K562 (cell line): ENCODE data around the gene PLEKHH3. TPM values are rescaled to one million over a fixed set of nuclear protein-coding genes. Genes with fewer than 3 reads are reported as not detected.

Experiments
- ARID2 ChIP-seq: fragments of 450-650 bp; IDR thresholded peaks from 2 replicates; pipeline ENCODE4 v1.6.1; 2017; ENCODE audit warnings: antibody characterized with exemption, mild to moderate bottlenecking
- GTF2F1 ChIP-seq: IDR thresholded peaks from 2 replicates; pipeline ENCODE4 v1.6.1; 2011; ENCODE audit warnings: low read depth, low read length, improper control_type of control experiment
- HDGF ChIP-seq: fragments of 450-650 bp; IDR thresholded peaks from 2 replicates; pipeline ENCODE4 v1.6.1; 2016
- JUNB ChIP-seq: fragments of 450-650 bp; formaldehyde crosslinking; conservative IDR thresholded peaks from 2 replicates; pipeline ENCODE4 v1.4.0; 2020; ENCODE audit warnings: mild to moderate bottlenecking
- MTA2 ChIP-seq: fragments of 450-650 bp; IDR thresholded peaks from 2 replicates; pipeline ENCODE4 v1.6.1; 2016; ENCODE audit warnings: low read depth
- PRDM10 ChIP-seq: fragments of 450-650 bp; IDR thresholded peaks from 2 replicates; pipeline ENCODE4 v1.6.1; 2018; ENCODE audit not compliant: partially characterized antibody
- RB1 ChIP-seq: fragments of 450-650 bp; IDR thresholded peaks from 2 replicates; pipeline ENCODE4 v1.6.1; 2017; ENCODE audit warnings: low read depth, mild to moderate bottlenecking
- SAFB2 ChIP-seq: fragments of 200-400 bp; formaldehyde crosslinking; IDR thresholded peaks from 2 replicates; pipeline ENCODE4 v1.6.1; 2018; ENCODE audit warnings: borderline replicate concordance, low read length, low read depth, moderate library complexity; ENCODE audit not compliant: severe bottlenecking
- ZNF316 ChIP-seq: fragments of 450-650 bp; IDR thresholded peaks from 2 replicates; pipeline ENCODE4 v1.6.1; 2016
- ZZZ3 ChIP-seq: fragments of 450-650 bp; IDR thresholded peaks from 2 replicates; pipeline ENCODE4 v1.6.1; 2016; ENCODE audit warnings: antibody characterized with exemption, mild to moderate bottlenecking, moderate library complexity
- polyA plus RNA-seq, 8 experiments: library from polyadenylated mRNA; depleted of rRNA in 4 of 8; stranded (reverse) in 5 of 8; unstranded in 3 of 8; fragments of >200 nt; fragmentation: Nextera tagmentation in 2 of 8; fragmentation: Illumina TruSeq in 1 of 8; extraction: Ambion mirVana in 2 of 8; extraction: Trizol in 1 of 8; gene quantifications; 2 replicates each; pipeline versions ENCODE4 v1.2.1 to v1.2.3, GENCODE V29; 2011 to 2014; ENCODE audit warnings: inconsistent platforms in 1 of 8, missing spikeins in 1 of 8
- total RNA-seq, 7 experiments: library from RNA; depleted of rRNA in 6 of 7; stranded (reverse); fragments of >200 nt in 6 of 7; fragmentation: Illumina TruSeq in 2 of 7; extraction: Trizol in 2 of 7; gene quantifications; 2 replicates each; pipeline versions ENCODE4 v1.2.1 to v1.2.3, GENCODE V29; 2011 to 2021; ENCODE audit warnings: low replicate concordance in 1 of 7
- TF ChIP-seq, protein P1 (sequence below): fragments of 200-800 bp; sonication (Bioruptor generic); IDR thresholded peaks from 2 replicates; pipeline ENCODE4 v1.6.1; 2016; ENCODE audit warnings: missing genetic modification characterization, missing compliant biosample characterization
- TF ChIP-seq, protein P2 (sequence below): fragments of 450-650 bp; conservative IDR thresholded peaks from 2 replicates; pipeline ENCODE4 v1.6.1; 2016; ENCODE audit warnings: missing genetic modification characterization, low read depth, mild to moderate bottlenecking, control low read depth, missing compliant biosample characterization
- TF ChIP-seq, protein P3 (sequence below): IDR thresholded peaks from 3 replicates; pipeline ENCODE4 v1.6.1; 2011; ENCODE audit warnings: borderline replicate concordance, mild to moderate bottlenecking; ENCODE audit not compliant: insufficient read length, insufficient read depth
- TF ChIP-seq, protein P4 (sequence below): sonication (generic); formaldehyde crosslinking; IDR thresholded peaks from 2 replicates; pipeline ENCODE4 v1.8.0; 2022; ENCODE audit warnings: mild to moderate bottlenecking, missing genetic modification reagents

Gene PLEKHH3
- total and polyA plus RNA-seq, 9 of the 15 experiments (the other 6 are each of a cell fraction or from before 2014, with no cell fraction given), result 0.58 to 34.5 (median 5.0) TPM

DNA sequence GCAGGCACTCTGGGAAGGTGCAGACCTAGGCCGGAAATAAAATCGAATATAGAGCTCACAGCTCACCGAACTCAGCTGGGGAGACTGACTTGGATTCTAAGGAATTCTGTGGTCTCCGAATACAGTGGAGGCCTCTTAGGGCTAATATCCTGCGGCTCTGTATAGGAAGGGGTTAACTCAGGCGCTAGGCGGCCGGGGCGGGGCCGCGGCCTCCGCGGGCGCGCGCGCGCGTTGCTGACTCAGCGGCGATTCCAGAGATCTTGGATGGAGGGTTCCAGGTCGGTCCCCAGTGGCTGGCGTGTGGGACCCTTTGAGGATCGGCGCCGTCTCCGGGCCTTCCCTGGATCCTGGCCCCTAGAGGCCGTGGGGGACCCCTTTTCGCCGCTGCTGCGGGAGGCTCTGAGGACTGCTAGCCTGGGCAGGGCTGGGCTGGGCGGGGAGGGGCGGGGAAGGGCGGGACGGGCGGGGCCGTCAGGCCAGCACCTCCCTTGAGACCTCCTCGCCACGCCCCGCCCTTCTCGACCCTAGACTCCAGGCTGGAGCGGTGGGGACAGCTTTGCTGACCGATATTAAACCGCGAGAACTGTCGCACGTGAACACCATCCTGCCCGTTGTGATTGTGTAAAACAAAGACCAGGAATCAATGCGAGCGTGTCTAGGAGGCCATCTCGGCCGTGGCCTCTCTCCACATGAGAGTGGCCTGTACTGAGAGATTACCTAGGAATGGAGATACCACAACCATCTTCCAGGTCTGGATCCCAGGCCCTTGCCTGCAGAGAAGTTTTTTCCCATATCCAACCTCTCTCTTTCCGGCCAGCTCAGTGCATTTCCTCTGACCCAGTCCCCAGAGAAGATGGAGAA is 1.4 kb upstream of the PLEKHH3 start (continued):
- TF ChIP-seq, protein P1, sequence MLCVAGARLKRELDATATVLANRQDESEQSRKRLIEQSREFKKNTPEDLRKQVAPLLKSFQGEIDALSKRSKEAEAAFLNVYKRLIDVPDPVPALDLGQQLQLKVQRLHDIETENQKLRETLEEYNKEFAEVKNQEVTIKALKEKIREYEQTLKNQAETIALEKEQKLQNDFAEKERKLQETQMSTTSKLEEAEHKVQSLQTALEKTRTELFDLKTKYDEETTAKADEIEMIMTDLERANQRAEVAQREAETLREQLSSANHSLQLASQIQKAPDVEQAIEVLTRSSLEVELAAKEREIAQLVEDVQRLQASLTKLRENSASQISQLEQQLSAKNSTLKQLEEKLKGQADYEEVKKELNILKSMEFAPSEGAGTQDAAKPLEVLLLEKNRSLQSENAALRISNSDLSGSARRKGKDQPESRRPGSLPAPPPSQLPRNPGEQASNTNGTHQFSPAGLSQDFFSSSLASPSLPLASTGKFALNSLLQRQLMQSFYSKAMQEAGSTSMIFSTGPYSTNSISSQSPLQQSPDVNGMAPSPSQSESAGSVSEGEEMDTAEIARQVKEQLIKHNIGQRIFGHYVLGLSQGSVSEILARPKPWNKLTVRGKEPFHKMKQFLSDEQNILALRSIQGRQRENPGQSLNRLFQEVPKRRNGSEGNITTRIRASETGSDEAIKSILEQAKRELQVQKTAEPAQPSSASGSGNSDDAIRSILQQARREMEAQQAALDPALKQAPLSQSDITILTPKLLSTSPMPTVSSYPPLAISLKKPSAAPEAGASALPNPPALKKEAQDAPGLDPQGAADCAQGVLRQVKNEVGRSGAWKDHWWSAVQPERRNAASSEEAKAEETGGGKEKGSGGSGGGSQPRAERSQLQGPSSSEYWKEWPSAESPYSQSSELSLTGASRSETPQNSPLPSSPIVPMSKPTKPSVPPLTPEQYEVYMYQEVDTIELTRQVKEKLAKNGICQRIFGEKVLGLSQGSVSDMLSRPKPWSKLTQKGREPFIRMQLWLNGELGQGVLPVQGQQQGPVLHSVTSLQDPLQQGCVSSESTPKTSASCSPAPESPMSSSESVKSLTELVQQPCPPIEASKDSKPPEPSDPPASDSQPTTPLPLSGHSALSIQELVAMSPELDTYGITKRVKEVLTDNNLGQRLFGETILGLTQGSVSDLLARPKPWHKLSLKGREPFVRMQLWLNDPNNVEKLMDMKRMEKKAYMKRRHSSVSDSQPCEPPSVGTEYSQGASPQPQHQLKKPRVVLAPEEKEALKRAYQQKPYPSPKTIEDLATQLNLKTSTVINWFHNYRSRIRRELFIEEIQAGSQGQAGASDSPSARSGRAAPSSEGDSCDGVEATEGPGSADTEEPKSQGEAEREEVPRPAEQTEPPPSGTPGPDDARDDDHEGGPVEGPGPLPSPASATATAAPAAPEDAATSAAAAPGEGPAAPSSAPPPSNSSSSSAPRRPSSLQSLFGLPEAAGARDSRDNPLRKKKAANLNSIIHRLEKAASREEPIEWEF, result no peak
- TF ChIP-seq, protein P2, sequence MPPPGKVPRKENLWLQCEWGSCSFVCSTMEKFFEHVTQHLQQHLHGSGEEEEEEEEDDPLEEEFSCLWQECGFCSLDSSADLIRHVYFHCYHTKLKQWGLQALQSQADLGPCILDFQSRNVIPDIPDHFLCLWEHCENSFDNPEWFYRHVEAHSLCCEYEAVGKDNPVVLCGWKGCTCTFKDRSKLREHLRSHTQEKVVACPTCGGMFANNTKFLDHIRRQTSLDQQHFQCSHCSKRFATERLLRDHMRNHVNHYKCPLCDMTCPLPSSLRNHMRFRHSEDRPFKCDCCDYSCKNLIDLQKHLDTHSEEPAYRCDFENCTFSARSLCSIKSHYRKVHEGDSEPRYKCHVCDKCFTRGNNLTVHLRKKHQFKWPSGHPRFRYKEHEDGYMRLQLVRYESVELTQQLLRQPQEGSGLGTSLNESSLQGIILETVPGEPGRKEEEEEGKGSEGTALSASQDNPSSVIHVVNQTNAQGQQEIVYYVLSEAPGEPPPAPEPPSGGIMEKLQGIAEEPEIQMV, result no peak
- TF ChIP-seq MTA2 (no peak), RB1 (peak; percentile 77), ZNF316 (peak; percentile 97), HDGF (peak; percentile 54; the same call in 1 of the 2 replicates), GTF2F1 (no peak), PRDM10 (no peak), ZZZ3 (no peak), SAFB2 (no peak), ARID2 (no peak), JUNB (CRISPR knock-in tag) (no peak)
- TF ChIP-seq, protein P3, sequence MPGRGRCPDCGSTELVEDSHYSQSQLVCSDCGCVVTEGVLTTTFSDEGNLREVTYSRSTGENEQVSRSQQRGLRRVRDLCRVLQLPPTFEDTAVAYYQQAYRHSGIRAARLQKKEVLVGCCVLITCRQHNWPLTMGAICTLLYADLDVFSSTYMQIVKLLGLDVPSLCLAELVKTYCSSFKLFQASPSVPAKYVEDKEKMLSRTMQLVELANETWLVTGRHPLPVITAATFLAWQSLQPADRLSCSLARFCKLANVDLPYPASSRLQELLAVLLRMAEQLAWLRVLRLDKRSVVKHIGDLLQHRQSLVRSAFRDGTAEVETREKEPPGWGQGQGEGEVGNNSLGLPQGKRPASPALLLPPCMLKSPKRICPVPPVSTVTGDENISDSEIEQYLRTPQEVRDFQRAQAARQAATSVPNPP, result no peak
- TF ChIP-seq, protein P4, sequence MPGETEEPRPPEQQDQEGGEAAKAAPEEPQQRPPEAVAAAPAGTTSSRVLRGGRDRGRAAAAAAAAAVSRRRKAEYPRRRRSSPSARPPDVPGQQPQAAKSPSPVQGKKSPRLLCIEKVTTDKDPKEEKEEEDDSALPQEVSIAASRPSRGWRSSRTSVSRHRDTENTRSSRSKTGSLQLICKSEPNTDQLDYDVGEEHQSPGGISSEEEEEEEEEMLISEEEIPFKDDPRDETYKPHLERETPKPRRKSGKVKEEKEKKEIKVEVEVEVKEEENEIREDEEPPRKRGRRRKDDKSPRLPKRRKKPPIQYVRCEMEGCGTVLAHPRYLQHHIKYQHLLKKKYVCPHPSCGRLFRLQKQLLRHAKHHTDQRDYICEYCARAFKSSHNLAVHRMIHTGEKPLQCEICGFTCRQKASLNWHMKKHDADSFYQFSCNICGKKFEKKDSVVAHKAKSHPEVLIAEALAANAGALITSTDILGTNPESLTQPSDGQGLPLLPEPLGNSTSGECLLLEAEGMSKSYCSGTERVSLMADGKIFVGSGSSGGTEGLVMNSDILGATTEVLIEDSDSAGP (CRISPR knock-in tag), result no peak
- TF ChIP-seq, all 486 proteins: peak for 103
